ENCODE measurements around the gene OR4M1. TPM values are rescaled to one million over a fixed set of nuclear protein-coding genes. Genes with fewer than 3 reads are reported as not detected.
"Not testable (repeated sequence)": the region's sequence is repeated elsewhere in the genome, so short reads cannot be mapped to it uniquely, and the experiment has no call there.

Gene OR4M1
- total and polyA plus RNA-seq, 5 donors from 2014 or later, result not detected

DNA sequence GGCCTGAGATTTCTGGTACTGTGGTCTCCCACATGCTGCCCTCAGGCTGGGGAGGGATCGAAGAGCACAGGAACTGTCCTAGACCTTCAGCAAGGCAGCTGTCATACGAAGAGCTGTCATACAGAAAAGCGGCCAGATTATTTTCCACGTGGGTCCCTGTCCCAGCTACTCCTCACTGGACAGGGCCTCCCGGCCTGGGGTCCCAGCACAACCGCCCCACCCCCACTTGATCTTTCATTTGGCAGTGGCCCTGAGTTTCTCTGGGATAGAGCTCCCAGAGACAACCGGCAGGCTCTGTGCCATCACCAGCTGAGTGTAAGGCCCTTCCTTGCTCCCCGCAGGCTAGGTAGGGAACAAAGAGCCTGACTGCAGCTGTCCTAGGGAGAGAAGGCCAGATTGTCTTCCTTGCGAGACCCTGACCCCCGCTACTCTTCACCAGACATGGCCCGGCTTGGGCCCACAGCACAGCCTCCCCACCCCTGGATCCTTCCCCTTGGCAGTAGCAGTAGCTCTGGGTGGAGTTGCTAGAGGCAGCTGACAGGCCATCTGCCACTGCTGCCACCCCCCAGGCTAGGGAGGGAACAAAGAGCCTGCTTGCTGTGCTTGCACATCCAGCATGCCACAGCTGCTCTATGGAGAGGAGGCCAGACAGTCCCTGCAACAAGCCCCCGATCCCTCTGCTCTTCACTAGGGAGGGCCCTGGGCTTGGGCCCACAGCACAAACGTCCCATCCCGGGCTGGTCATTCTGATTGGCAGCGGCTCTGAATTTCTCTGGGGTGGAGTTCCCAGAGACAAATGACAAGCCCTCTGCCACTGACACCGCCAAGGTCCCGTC is 27.2 kb downstream of the OR4M1 start:
- Mint-ChIP-seq H3K36me3 (no peaks in the 10 kb centered on the region), H3K4me1 (no peaks in the 10 kb centered on the region), H3K27me3 (no peaks in the 10 kb centered on the region), H3K4me3 (no peak overlapping the region), H3K27ac (no peak overlapping the region), H3K9me3 (peaks cover 0 to 6% (median 3%) of the 10 kb centered on the region in 7 donors)
- ATAC-seq (ENCODE audit: low read depth in 2 of 2), result no peak
- H3K27me3 ChIP-seq (ENCODE audit: control insufficient read depth, insufficient read depth, low read length), result no peaks in the 10 kb centered on the region
- H3K27ac ChIP-seq (ENCODE audit: insufficient read depth, low read length, poor library complexity, severe bottlenecking), result no peak overlapping the region
- no peak for DNase-seq
- no peaks in the 10 kb centered on the region for H3K9me3 ChIP-seq (ENCODE audit: control insufficient read depth in 2 of 2, low read length in 2 of 2)
- no peaks in the 10 kb centered on the region for H3K36me3 ChIP-seq (ENCODE audit: control insufficient read depth, insufficient read depth, low read length)
- no peak overlapping the region for H3K4me3 ChIP-seq (ENCODE audit: low read depth, low read length)
- H3K4me1 ChIP-seq (ENCODE audit: control insufficient read depth, insufficient read depth, low read length, poor library complexity, severe bottlenecking), result no peaks in the 10 kb centered on the region

- DNase-seq (no peak), ATAC-seq (ENCODE audit: low read depth in 2 of 2) (no peak)
- Mint-ChIP-seq H3K27ac (no peak overlapping the region), H3K36me3 (no peaks in the 10 kb centered on the region), H3K4me3 (no peak overlapping the region), H3K9me3 (peaks cover 0 to 6% (median 3%) of the 10 kb centered on the region in 7 donors), H3K4me1 (no peaks in the 10 kb centered on the region), H3K27me3 (no peaks in the 10 kb centered on the region)
- Histone ChIP-seq H3K4me1 (ENCODE audit: control insufficient read depth, insufficient read depth, low read length, poor library complexity, severe bottlenecking) (no peaks in the 10 kb centered on the region), H3K4me3 (ENCODE audit: low read depth, low read length) (no peak overlapping the region), H3K27me3 (ENCODE audit: control insufficient read depth, insufficient read depth, low read length) (no peaks in the 10 kb centered on the region), H3K27ac (ENCODE audit: insufficient read depth, low read length, poor library complexity, severe bottlenecking) (no peak overlapping the region), H3K36me3 (ENCODE audit: control insufficient read depth, insufficient read depth, low read length) (no peaks in the 10 kb centered on the region), H3K9me3 (ENCODE audit: control insufficient read depth in 2 of 2, low read length in 2 of 2) (no peaks in the 10 kb centered on the region)
Measured at GRCh38 chr14:19801118-19801464, 27.8 kb downstream of the OR4M1 start.

GRCh38 chr14:19803470-19803869 is 30.2 kb downstream of the OR4M1 start, which contains the start of gene OR4N2:
OR4N2 (plus strand) TSS chr14:19803770; CDS start chr14:19827449, 23,679 bp downstream.
- H3K36me3 Mint-ChIP-seq; H3K4me3 ChIP-seq (ENCODE audit: low read depth, low read length); H3K4me3 Mint-ChIP-seq; ATAC-seq (ENCODE audit: low read depth in 2 of 2); H3K9me3 Mint-ChIP-seq; H3K27me3 Mint-ChIP-seq; DNase-seq; H3K9me3 ChIP-seq (ENCODE audit: control insufficient read depth in 2 of 2, low read length in 2 of 2); H3K27ac ChIP-seq (ENCODE audit: insufficient read depth, low read length, poor library complexity, severe bottlenecking); H3K4me1 Mint-ChIP-seq; H3K27me3 ChIP-seq (ENCODE audit: control insufficient read depth, insufficient read depth, low read length); H3K4me1 ChIP-seq (ENCODE audit: control insufficient read depth, insufficient read depth, low read length, poor library complexity, severe bottlenecking); H3K27ac Mint-ChIP-seq; H3K36me3 ChIP-seq (ENCODE audit: control insufficient read depth, insufficient read depth, low read length): not testable (repeated sequence)

DNA sequence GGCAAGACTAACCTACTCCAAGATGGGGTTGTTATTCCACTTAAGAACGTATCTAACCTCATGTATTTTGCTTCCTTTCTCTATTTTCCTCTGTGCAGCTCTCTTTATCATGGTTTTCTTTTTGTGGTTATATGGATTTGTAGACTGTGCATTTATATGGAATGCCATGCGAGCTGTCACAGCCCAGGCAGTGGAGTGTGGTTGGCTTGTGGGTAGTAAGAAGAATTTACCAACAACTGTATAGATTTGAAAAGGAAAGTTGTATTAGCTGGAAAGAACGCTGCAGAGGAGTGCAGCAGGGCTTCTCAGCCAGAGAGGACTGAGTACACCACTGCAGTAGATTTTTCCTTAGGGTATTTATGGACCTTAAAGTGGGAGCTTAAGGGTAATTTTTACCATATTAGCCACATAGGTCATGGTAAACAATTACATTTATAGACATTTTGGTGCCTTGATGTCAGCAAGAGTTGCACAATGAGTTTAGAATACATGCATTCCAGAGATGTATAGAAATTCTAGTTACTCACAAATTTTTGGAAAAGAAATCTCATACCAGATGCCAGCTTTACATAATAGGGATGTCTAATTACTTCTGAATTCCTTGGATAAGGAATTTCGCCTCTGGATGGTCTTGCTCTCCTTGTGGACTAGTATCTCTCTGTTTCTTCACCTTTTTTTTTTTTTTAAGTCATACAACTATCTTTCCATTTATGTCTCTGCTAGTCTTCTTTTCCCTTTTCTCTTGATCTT is 40.0 kb downstream of the OR4M1 start:
- not testable (repeated sequence) for H3K4me3 Mint-ChIP-seq; H3K27ac ChIP-seq (ENCODE audit: insufficient read depth, low read length, poor library complexity, severe bottlenecking); H3K27me3 Mint-ChIP-seq; H3K36me3 Mint-ChIP-seq; DNase-seq; H3K4me1 Mint-ChIP-seq; H3K27me3 ChIP-seq (ENCODE audit: control insufficient read depth, insufficient read depth, low read length); H3K27ac Mint-ChIP-seq; H3K36me3 ChIP-seq (ENCODE audit: control insufficient read depth, insufficient read depth, low read length); H3K4me3 ChIP-seq (ENCODE audit: low read depth, low read length); H3K9me3 ChIP-seq (ENCODE audit: control insufficient read depth in 2 of 2, low read length in 2 of 2); ATAC-seq (ENCODE audit: low read depth in 2 of 2); H3K4me1 ChIP-seq (ENCODE audit: control insufficient read depth, insufficient read depth, low read length, poor library complexity, severe bottlenecking)
- peaks cover 0 to 21% (median 3%) of the 10 kb centered on the region in 7 donors for H3K9me3 Mint-ChIP-seq

DNA sequence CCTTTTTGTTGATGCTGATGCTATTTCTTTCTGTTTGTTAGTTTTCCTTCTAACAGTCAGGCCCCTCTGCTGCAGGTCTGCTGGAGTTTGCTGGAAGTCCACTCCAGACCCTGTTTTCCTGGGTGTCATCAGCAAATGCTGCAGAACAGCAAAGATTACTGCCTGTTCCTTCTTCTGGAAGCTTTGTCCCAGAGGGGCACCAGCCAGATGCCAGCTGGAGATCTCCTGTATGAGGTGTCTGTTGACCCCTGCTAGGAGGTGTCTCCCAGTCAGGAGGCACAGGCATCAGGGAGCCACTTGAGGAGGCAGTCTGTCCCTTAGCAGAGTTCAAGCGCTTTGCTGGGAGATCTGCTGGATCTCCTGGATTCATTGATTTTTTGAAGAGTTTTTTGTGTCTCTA is 46.6 kb downstream of the OR4M1 start:
- not testable (repeated sequence) for H3K27ac ChIP-seq (ENCODE audit: insufficient read depth, low read length, poor library complexity, severe bottlenecking); H3K27me3 Mint-ChIP-seq; H3K4me1 ChIP-seq (ENCODE audit: control insufficient read depth, insufficient read depth, low read length, poor library complexity, severe bottlenecking); H3K4me1 Mint-ChIP-seq; H3K27ac Mint-ChIP-seq; ATAC-seq (ENCODE audit: low read depth in 2 of 2); DNase-seq; H3K9me3 ChIP-seq (ENCODE audit: control insufficient read depth in 2 of 2, low read length in 2 of 2); H3K4me3 Mint-ChIP-seq; H3K36me3 Mint-ChIP-seq; H3K4me3 ChIP-seq (ENCODE audit: low read depth, low read length); H3K27me3 ChIP-seq (ENCODE audit: control insufficient read depth, insufficient read depth, low read length); H3K36me3 ChIP-seq (ENCODE audit: control insufficient read depth, insufficient read depth, low read length)
- H3K9me3 Mint-ChIP-seq, result peaks cover under 1 to 11% (median 2%) of the 10 kb centered on the region in 7 donors

DNA sequence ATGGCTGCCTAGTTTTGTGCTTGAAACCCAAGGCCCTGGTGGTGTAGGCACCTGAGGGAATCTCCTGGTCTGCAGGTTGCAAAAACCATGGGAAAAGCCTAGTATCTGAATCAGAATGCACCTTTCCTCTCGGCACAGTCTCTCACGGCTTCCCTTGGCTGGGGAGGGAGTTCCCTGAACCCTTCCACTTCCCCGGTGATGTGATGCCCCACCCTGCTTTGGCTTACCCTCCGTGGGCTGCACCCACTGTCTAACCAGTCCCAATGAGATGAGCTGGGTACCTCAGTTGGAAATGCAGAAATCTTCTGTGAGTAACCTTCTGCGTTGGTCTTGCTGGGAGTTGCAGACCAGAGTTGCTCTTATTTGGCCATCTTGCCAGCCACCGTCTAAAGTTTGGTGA is 47.7 kb downstream of the OR4M1 start:
- H3K27ac ChIP-seq (ENCODE audit: insufficient read depth, low read length, poor library complexity, severe bottlenecking); H3K36me3 Mint-ChIP-seq; H3K27me3 ChIP-seq (ENCODE audit: control insufficient read depth, insufficient read depth, low read length); H3K4me1 ChIP-seq (ENCODE audit: control insufficient read depth, insufficient read depth, low read length, poor library complexity, severe bottlenecking); H3K36me3 ChIP-seq (ENCODE audit: control insufficient read depth, insufficient read depth, low read length); ATAC-seq (ENCODE audit: low read depth in 2 of 2); DNase-seq; H3K27me3 Mint-ChIP-seq; H3K4me3 ChIP-seq (ENCODE audit: low read depth, low read length); H3K27ac Mint-ChIP-seq; H3K4me3 Mint-ChIP-seq; H3K9me3 ChIP-seq (ENCODE audit: control insufficient read depth in 2 of 2, low read length in 2 of 2); H3K4me1 Mint-ChIP-seq: not testable (repeated sequence)
- H3K9me3 Mint-ChIP-seq, result peaks cover 0 to 11% (median 2%) of the 10 kb centered on the region in 7 donors

DNA sequence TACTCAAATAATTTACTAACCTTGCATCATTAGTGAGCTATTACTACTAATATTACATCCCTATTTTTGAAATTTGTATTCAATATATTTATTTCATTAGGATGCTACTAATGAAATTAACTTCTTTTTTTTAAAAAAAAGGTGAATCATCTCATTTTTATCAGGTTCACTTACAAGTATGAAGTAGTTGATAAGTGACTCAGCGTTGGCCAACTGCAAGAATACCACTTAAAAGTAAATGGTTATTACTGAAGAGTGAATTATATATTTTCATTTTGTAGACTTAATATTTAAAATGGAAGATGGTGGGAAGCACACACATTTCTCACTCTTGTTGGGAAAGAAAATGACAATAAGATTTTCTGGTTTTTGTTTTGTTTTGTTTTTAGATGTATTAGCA is 49.9 kb downstream of the OR4M1 start:
- H3K27ac Mint-ChIP-seq, result no peak overlapping the region
- no peaks in the 10 kb centered on the region for H3K36me3 Mint-ChIP-seq

More for the DNA sequence above, 49.9 kb downstream of the OR4M1 start:
- Histone ChIP-seq H3K27me3 (ENCODE audit: control insufficient read depth, insufficient read depth, low read length) (no peaks in the 10 kb centered on the region), H3K9me3 (ENCODE audit: control insufficient read depth in 2 of 2, low read length in 2 of 2) (no peaks in the 10 kb centered on the region), H3K4me3 (ENCODE audit: low read depth, low read length) (no peak overlapping the region), H3K4me1 (ENCODE audit: control insufficient read depth, insufficient read depth, low read length, poor library complexity, severe bottlenecking) (no peaks in the 10 kb centered on the region), H3K27ac (ENCODE audit: insufficient read depth, low read length, poor library complexity, severe bottlenecking) (no peak overlapping the region), H3K36me3 (ENCODE audit: control insufficient read depth, insufficient read depth, low read length) (no peaks in the 10 kb centered on the region)
- no peaks in the 10 kb centered on the region for H3K27me3 Mint-ChIP-seq
- H3K4me3 Mint-ChIP-seq, result no peak overlapping the region
- H3K4me1 Mint-ChIP-seq, result no peaks in the 10 kb centered on the region
- ATAC-seq (ENCODE audit: low read depth in 2 of 2), result no peak
- DNase-seq, result no peak
- peaks cover 0 to 11% (median 2%) of the 10 kb centered on the region in 7 donors for H3K9me3 Mint-ChIP-seq
